ENCODE data around the gene TLDC2.
"Not testable (repeated sequence)": the region's sequence is repeated elsewhere in the genome, so short reads cannot be mapped to it uniquely, and the experiment has no call there.

DNA sequence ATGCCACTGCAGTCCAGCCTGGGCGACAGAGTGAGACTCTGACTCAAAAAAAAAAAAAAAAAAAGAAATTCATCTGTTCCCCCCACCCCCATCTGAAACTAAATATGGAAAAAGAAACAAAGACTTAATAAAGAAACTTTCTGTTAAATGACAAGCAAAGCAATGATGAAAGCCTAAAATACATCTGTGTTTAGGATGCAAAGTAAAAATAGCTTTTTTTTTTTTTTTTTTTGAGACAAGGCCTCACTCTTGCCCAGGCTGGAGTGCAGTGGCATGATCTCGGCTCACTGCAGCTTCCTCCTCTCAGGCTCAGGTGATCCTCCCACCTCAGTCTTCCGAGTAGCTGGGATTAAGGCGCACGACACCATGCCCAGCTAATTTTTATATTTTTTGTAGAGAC, 845 bp upstream of the TLDC2 start:
- TF ChIP-seq, protein P1, sequence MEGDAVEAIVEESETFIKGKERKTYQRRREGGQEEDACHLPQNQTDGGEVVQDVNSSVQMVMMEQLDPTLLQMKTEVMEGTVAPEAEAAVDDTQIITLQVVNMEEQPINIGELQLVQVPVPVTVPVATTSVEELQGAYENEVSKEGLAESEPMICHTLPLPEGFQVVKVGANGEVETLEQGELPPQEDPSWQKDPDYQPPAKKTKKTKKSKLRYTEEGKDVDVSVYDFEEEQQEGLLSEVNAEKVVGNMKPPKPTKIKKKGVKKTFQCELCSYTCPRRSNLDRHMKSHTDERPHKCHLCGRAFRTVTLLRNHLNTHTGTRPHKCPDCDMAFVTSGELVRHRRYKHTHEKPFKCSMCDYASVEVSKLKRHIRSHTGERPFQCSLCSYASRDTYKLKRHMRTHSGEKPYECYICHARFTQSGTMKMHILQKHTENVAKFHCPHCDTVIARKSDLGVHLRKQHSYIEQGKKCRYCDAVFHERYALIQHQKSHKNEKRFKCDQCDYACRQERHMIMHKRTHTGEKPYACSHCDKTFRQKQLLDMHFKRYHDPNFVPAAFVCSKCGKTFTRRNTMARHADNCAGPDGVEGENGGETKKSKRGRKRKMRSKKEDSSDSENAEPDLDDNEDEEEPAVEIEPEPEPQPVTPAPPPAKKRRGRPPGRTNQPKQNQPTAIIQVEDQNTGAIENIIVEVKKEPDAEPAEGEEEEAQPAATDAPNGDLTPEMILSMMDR (IDR thresholded peaks at IDR 0.05; ENCODE audit: insufficient read depth, low read length), result not testable (repeated sequence)
- TF ChIP-seq, protein P2, sequence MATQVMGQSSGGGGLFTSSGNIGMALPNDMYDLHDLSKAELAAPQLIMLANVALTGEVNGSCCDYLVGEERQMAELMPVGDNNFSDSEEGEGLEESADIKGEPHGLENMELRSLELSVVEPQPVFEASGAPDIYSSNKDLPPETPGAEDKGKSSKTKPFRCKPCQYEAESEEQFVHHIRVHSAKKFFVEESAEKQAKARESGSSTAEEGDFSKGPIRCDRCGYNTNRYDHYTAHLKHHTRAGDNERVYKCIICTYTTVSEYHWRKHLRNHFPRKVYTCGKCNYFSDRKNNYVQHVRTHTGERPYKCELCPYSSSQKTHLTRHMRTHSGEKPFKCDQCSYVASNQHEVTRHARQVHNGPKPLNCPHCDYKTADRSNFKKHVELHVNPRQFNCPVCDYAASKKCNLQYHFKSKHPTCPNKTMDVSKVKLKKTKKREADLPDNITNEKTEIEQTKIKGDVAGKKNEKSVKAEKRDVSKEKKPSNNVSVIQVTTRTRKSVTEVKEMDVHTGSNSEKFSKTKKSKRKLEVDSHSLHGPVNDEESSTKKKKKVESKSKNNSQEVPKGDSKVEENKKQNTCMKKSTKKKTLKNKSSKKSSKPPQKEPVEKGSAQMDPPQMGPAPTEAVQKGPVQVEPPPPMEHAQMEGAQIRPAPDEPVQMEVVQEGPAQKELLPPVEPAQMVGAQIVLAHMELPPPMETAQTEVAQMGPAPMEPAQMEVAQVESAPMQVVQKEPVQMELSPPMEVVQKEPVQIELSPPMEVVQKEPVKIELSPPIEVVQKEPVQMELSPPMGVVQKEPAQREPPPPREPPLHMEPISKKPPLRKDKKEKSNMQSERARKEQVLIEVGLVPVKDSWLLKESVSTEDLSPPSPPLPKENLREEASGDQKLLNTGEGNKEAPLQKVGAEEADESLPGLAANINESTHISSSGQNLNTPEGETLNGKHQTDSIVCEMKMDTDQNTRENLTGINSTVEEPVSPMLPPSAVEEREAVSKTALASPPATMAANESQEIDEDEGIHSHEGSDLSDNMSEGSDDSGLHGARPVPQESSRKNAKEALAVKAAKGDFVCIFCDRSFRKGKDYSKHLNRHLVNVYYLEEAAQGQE (IDR thresholded peaks at IDR 0.05; ENCODE audit: insufficient replicate concordance, low read depth), result not testable (repeated sequence)
- TF ChIP-seq GABPA (IDR thresholded peaks at IDR 0.05; ENCODE audit: low read depth); SPI1 (IDR thresholded peaks at IDR 0.05; ENCODE audit: borderline replicate concordance, low read depth); POLR2AphosphoS5 (IDR thresholded peaks at IDR 0.05; ENCODE audit: low read depth): not testable (repeated sequence)
